SK-N-SH (cell line): Measurements from ENCODE around the gene SST. TPM values are rescaled to one million over a fixed set of nuclear protein-coding genes. Genes with fewer than 3 reads are reported as not detected.

Experiments
- CTCF ChIA-PET: fragments of 300-600, 350-600 bp; formaldehyde crosslinking; extraction: SDS; loops from one replicate; lab custom pipeline; 2021; lab: Yijun Ruan, JAX
- POLR2A ChIA-PET: fragments of 350-600 bp; sonication (Branson Sonifier 250); formaldehyde crosslinking; extraction: SDS; loops from one replicate; lab custom pipeline; 2020; ENCODE audit warnings: antibody characterized with exemption, inconsistent platforms; lab: Yijun Ruan, JAX
- DNase-seq: peaks from one replicate; pipeline ENCODE4 v3.0.0; 2012
- H2AFZ ChIP-seq: fragments of 200-600 bp; sonication (generic); 2 replicates; pipeline ENCODE4 v1.8.1; 2016; ENCODE audit warnings: antibody characterized with exemption, mild to moderate bottlenecking, low read depth
- H3F3A ChIP-seq: fragments of 200-600 bp; sonication (generic); replicated peaks from 2 replicates; pipeline ENCODE3; 2016; ENCODE audit warnings: antibody characterized with exemption, mild to moderate bottlenecking; ENCODE audit not compliant: insufficient read depth
- H3K27ac ChIP-seq, 2 experiments: fragments of 200-500 bp in 1 of 2; fragments of 200-600 bp in 1 of 2; sonication (Bioruptor generic) in 1 of 2; sonication (generic), shearing (Covaris generic) in 1 of 2; 2 replicates each; pipeline versions ENCODE4 v1.5.1 to v1.6.1; 2014 to 2016; ENCODE audit warnings: low read depth in 2 of 2, inconsistent platforms in 1 of 2, low read length in 1 of 2, mild to moderate bottlenecking in 1 of 2, mixed read lengths in 1 of 2
- H3K27me3 ChIP-seq: fragments of 200-600 bp; sonication (generic), shearing (Covaris generic); 2 replicates; pipeline ENCODE4 v1.6.1; 2016; ENCODE audit warnings: mixed run types; ENCODE audit not compliant: insufficient read depth
- H3K36me3 ChIP-seq, 2 experiments: fragments of 200-500 bp in 1 of 2; fragments of 200-600 bp in 1 of 2; sonication (Bioruptor generic) in 1 of 2; sonication (generic) in 1 of 2; replicated peaks in 1 of 2; 2 replicates each; pipeline versions ENCODE3 to v1.5.1; 2014 to 2016; ENCODE audit warnings: low read length in 1 of 2, mild to moderate bottlenecking in 1 of 2; ENCODE audit not compliant: insufficient read depth in 2 of 2, control insufficient read depth in 1 of 2
- H3K4me1 ChIP-seq, 2 experiments: fragments of 200-500 bp in 1 of 2; fragments of 200-600 bp in 1 of 2; sonication (Bioruptor generic) in 1 of 2; sonication (generic), shearing (Covaris generic) in 1 of 2; 2 replicates each; pipeline versions ENCODE4 v1.5.1 to v1.6.1; 2014 to 2016; ENCODE audit warnings: low read depth in 1 of 2, low read length in 1 of 2, mixed run types in 1 of 2; ENCODE audit not compliant: insufficient read depth in 2 of 2, control insufficient read depth in 1 of 2
- H3K4me2 ChIP-seq: fragments of 200-600 bp; sonication (generic), shearing (Covaris generic); 2 replicates; pipeline ENCODE4 v1.6.1; 2017; ENCODE audit warnings: mixed run types
- H3K4me3 ChIP-seq, 2 experiments: fragments of 200-500 bp in 1 of 2; fragments of 200-600 bp in 1 of 2; sonication (Bioruptor generic) in 1 of 2; sonication (generic), shearing (Covaris generic) in 1 of 2; 2 replicates each; pipeline versions ENCODE4 v1.5.1 to v1.8.1; 2014 to 2016; ENCODE audit warnings: low read depth in 2 of 2, inconsistent platforms in 1 of 2, low read length in 1 of 2, mild to moderate bottlenecking in 1 of 2, mixed read lengths in 1 of 2, moderate library complexity in 1 of 2
- H3K79me2 ChIP-seq: fragments of 200-600 bp; sonication (generic); 2 replicates; pipeline ENCODE4 v1.8.1; 2017; ENCODE audit warnings: mild to moderate bottlenecking; ENCODE audit not compliant: insufficient read depth
- H3K9ac ChIP-seq: fragments of 200-600 bp; sonication (generic); 2 replicates; pipeline ENCODE4 v1.6.1; 2017; ENCODE audit warnings: mixed run types
- H3K9me2 ChIP-seq: fragments of 200-600 bp; sonication (generic); 2 replicates; pipeline ENCODE4 v1.6.1; 2017; ENCODE audit warnings: mixed run types
- H3K9me3 ChIP-seq: fragments of 200-600 bp; sonication (generic); 2 replicates; pipeline ENCODE4 v1.6.1; 2017; ENCODE audit warnings: mixed run types, mild to moderate bottlenecking, moderate library complexity
- H4K20me1 ChIP-seq: fragments of 200-600 bp; sonication (generic); 2 replicates; pipeline ENCODE4 v1.6.1; 2017; ENCODE audit warnings: mild to moderate bottlenecking, mixed run types; ENCODE audit not compliant: insufficient read depth
- CHD2 ChIP-seq: fragments of 150-350 bp; IDR thresholded peaks from 2 replicates; pipeline ENCODE4 v1.6.1; 2018; ENCODE audit warnings: low read length; ENCODE audit not compliant: partially characterized antibody
- EZH2phosphoT487 ChIP-seq: fragments of 200-600 bp; sonication (generic); IDR thresholded peaks from 2 replicates; pipeline ENCODE4 v1.6.1; 2017; ENCODE audit warnings: low read depth, mixed run types, mild to moderate bottlenecking, antibody characterized with exemption, moderate library complexity, borderline replicate concordance
- FOSL2 ChIP-seq: IDR thresholded peaks from 2 replicates; pipeline ENCODE4 v1.4.0; 2012; ENCODE audit warnings: low read depth, mild to moderate bottlenecking, moderate library complexity, borderline replicate concordance
- FOXM1 ChIP-seq: IDR thresholded peaks from 2 replicates; pipeline ENCODE4 v1.4.0; 2012; ENCODE audit warnings: low read depth, mild to moderate bottlenecking
- GATA2 ChIP-seq: sonication (generic); formaldehyde crosslinking; IDR thresholded peaks from 2 replicates; pipeline ENCODE4 v1.5.0; 2020; ENCODE audit warnings: mild to moderate bottlenecking, missing genetic modification reagents
- MEF2A ChIP-seq: IDR thresholded peaks from 2 replicates; pipeline ENCODE4 v1.4.0; 2012; ENCODE audit warnings: low read depth, borderline replicate concordance
- NFIC ChIP-seq: IDR thresholded peaks from 2 replicates; pipeline ENCODE4 v1.4.0; 2012; ENCODE audit warnings: borderline replicate concordance
- RAD21 ChIP-seq: IDR thresholded peaks from 2 replicates; pipeline ENCODE4 v1.6.1; 2012; ENCODE audit warnings: mild to moderate bottlenecking, low read length
- RXRA ChIP-seq: IDR thresholded peaks from 2 replicates; pipeline ENCODE4 v1.4.0; 2012; ENCODE audit warnings: low read depth, mild to moderate bottlenecking, borderline replicate concordance
- SIN3A ChIP-seq: IDR thresholded peaks from 2 replicates; pipeline ENCODE4 v1.6.1; 2012; ENCODE audit warnings: low read depth, mild to moderate bottlenecking, low read length, moderate library complexity, borderline replicate concordance
- YY1 ChIP-seq: IDR thresholded peaks from 2 replicates; pipeline ENCODE4 v1.4.0; 2012; ENCODE audit warnings: low read depth, mild to moderate bottlenecking
- WGBS: methylation state at CpG from one replicate; pipeline ENCODE4 v1.1.6; 2017; ENCODE audit warnings: low lambda C conversion rate; 5-methylcytosine and 5-hydroxymethylcytosine counted together
- polyA plus RNA-seq, 3 experiments: library from polyadenylated mRNA; depleted of rRNA; stranded (reverse); fragments of >200 nt; gene quantifications; 2 replicates each; pipeline ENCODE4 v1.2.3, GENCODE V29; 2012
- TF ChIP-seq, protein P1 (sequence below): IDR thresholded peaks from 2 replicates; pipeline ENCODE4 v1.4.0; 2012; ENCODE audit warnings: low read depth
- TF ChIP-seq, protein P2 (sequence below): IDR thresholded peaks from 2 replicates; pipeline ENCODE4 v1.4.0; 2012; ENCODE audit warnings: low read depth, borderline replicate concordance
- TF ChIP-seq, protein P3 (sequence below): fragments of 150-350 bp; IDR thresholded peaks from 2 replicates; pipeline ENCODE4 v1.6.1; 2017; ENCODE audit warnings: antibody characterized with exemption, low read length, low read depth, borderline replicate concordance

The SST gene
- polyA plus RNA-seq, 1 of the 3 experiments (the other 2 are of a cell fraction): not detected

DNA sequence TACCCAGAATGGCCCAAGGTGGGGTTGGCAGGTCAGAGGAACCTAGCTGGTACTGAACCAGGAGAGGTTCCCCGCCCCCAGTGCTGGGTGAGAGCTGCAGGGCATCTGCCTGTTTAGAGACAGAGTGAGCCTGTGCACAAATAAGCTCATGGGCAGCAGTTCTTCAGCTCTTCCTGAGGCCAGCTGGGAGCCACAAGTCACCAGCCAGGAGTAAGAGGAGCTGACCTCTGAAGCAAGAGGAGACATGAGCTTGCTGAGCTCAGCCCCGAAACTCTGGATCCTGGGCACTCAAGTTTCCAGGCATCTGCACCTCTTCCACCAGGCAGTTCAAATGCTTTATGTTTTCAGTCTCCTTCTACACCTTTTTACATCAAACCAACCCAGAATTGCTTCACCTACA, 30.1 kb upstream of the SST start:
- CTCF ChIA-PET: interaction anchor here (0.8 to 2.5 kb wide), 4 partner anchors 21 to 476 kb away, joined by 3 to 13 read pairs (median 6); no protein-coding TSS in a partner anchor
- Histone ChIP-seq H3K27ac (no peak overlapping the region), H3K4me3 (no peak overlapping the region), H3K4me1 (no peaks in the 10 kb centered on the region), H3K79me2 (no peaks in the 10 kb centered on the region), H3F3A (no peaks in the 10 kb centered on the region), H3K27me3 (peaks cover 32% of the 10 kb centered on the region; the same call in 1 of the 2 replicates), H3K36me3 (no peaks in the 10 kb centered on the region), H3K9me2 (no peaks in the 10 kb centered on the region), H4K20me1 (no peaks in the 10 kb centered on the region), H3K9me3 (no peaks in the 10 kb centered on the region), H3K4me2 (no peak overlapping the region), H3K9ac (no peak overlapping the region), H2AFZ (no peak overlapping the region)
- no peak for DNase-seq
- POLR2A ChIA-PET: no interaction called here
- WGBS: 4% methylated on average over 2 of the region's 2 CpGs
- TF ChIP-seq SIN3A (no peak), EZH2phosphoT487 (no peak), CHD2 (no peak), GATA2 (no peak), RAD21 (no peak), RXRA (no peak), NFIC (no peak), MEF2A (no peak)
- TF ChIP-seq, protein P1, sequence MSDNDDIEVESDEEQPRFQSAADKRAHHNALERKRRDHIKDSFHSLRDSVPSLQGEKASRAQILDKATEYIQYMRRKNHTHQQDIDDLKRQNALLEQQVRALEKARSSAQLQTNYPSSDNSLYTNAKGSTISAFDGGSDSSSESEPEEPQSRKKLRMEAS: no peak

DNA sequence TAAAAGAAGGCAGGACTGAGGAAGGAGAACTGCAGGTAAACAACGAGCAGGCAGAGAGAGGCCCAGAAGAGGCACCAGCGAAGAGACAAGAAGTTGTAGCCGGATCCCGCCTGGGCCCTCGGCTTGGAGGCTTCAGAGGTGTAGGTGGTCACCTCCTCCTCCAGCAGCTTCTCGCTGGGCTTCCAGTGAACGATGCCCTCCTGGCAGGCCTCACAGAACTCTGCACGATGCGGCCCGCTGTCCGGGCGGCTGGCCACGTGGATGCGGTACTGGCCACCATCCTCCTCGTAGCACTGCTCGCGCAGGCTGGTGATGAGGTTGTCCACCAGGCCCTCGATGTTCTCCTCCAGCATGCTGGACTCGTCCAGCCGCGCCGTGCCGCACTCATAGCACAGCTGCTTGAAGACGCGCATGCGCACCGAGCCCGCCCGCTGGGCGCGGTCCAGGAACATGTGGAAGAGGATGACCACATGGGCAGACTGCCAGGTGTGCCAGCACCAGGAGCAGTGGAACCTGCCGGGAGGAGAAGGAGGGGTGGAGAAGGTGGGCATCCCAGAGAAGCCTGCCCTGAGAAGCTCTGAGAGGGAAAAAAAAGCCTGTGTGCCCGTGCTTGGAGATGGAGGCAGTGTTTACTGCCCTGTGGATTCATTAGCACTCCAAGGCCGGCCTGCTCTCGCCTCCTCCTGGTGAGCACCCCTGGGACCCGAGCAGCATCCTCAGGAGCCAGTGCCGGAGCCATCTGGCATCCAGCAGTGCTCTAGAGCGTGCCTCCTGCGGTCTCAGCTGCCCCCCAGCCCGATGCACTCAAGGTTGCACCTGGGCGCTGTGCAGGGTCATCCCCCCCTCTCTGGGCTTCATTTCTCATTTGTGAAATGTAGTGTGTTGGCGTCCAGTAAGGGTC, 28.6 kb upstream of the SST start:
- Histone ChIP-seq H3K9ac (no peak overlapping the region), H3F3A (no peaks in the 10 kb centered on the region), H3K79me2 (no peaks in the 10 kb centered on the region), H3K9me3 (no peaks in the 10 kb centered on the region), H3K27me3 (peaks cover 32% of the 10 kb centered on the region; the same call in 1 of the 2 replicates), H3K36me3 (no peaks in the 10 kb centered on the region), H3K27ac (no peak overlapping the region), H3K9me2 (no peaks in the 10 kb centered on the region), H3K4me3 (no peak overlapping the region), H3K4me2 (no peak overlapping the region), H2AFZ (no peak overlapping the region), H3K4me1 (no peaks in the 10 kb centered on the region), H4K20me1 (no peaks in the 10 kb centered on the region)
- ChIA-PET POLR2A (no interaction called here), CTCF (interaction anchor here (0.5 to 1.5 kb wide), 3 partner anchors 10 to 943 kb away, joined by 3 to 6 read pairs (median 4); no protein-coding TSS in a partner anchor)
- 61% methylated on average over 30 of the region's 42 CpGs for WGBS
- no peak for DNase-seq
- TF ChIP-seq, protein P2, sequence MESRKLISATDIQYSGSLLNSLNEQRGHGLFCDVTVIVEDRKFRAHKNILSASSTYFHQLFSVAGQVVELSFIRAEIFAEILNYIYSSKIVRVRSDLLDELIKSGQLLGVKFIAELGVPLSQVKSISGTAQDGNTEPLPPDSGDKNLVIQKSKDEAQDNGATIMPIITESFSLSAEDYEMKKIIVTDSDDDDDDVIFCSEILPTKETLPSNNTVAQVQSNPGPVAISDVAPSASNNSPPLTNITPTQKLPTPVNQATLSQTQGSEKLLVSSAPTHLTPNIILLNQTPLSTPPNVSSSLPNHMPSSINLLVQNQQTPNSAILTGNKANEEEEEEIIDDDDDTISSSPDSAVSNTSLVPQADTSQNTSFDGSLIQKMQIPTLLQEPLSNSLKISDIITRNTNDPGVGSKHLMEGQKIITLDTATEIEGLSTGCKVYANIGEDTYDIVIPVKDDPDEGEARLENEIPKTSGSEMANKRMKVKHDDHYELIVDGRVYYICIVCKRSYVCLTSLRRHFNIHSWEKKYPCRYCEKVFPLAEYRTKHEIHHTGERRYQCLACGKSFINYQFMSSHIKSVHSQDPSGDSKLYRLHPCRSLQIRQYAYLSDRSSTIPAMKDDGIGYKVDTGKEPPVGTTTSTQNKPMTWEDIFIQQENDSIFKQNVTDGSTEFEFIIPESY: no peak
- TF ChIP-seq FOSL2: no peak
- no peak for TF ChIP-seq YY1
- TF ChIP-seq, protein P3, sequence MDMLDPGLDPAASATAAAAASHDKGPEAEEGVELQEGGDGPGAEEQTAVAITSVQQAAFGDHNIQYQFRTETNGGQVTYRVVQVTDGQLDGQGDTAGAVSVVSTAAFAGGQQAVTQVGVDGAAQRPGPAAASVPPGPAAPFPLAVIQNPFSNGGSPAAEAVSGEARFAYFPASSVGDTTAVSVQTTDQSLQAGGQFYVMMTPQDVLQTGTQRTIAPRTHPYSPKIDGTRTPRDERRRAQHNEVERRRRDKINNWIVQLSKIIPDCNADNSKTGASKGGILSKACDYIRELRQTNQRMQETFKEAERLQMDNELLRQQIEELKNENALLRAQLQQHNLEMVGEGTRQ: no peak
- TF ChIP-seq FOXM1: no peak
- TF ChIP-seq SIN3A: no peak
- TF ChIP-seq CHD2: no peak
